Mammary epithelial cell (primary cell): Measurements from ENCODE around the gene STK11IP.

Source experiments
- CTCF ChIP-seq, 2 donors: IDR thresholded peaks in 1 of 2; conservative IDR thresholded peaks in 1 of 2; 2 replicates each; pipeline ENCODE4 v1.5.1; 2011 to 2012; ENCODE audit warnings: inconsistent platforms in 2 of 2, low read length in 2 of 2, mild to moderate bottlenecking in 2 of 2, control low read depth in 1 of 2, low read depth in 1 of 2; ENCODE audit not compliant: insufficient read depth in 1 of 2; ENCODE audit errors: extremely low read depth in 1 of 2
- EZH2 ChIP-seq: IDR thresholded peaks from 2 replicates; pipeline ENCODE4 v1.6.1; 2012; ENCODE audit warnings: low read length, inconsistent platforms, borderline replicate concordance

- no peak for TF ChIP-seq CTCF (conservative IDR thresholded peaks at IDR 0.05 in 1 of 2, IDR thresholded peaks at IDR 0.05 in 1 of 2; ENCODE audit: extremely low read depth in 1 of 2, insufficient read depth in 1 of 2, low read depth in 1 of 2, low read length in 2 of 2)
- no peak for TF ChIP-seq EZH2
Observed at GRCh38 chr2:219570194-219570923, 27.3 kb upstream of the STK11IP start.
